MM.1S (cell line): ENCODE results near the gene TMEM169.

Experiments
- EZH2 ChIP-seq: fragments of 300-600 bp; sonication (generic); optimal IDR thresholded peaks from 2 replicates; pipeline ENCODE3; 2017; ENCODE audit warnings: low read depth, mild to moderate bottlenecking, antibody characterized with exemption, low read length, mixed read lengths
- EZH2phosphoT487 ChIP-seq: fragments of 300-600 bp; sonication (generic); IDR thresholded peaks from 2 replicates; pipeline ENCODE4 v1.6.1; 2018; ENCODE audit warnings: antibody characterized with exemption, low read length
- TF ChIP-seq, protein P1 (sequence below): fragments of 300-600 bp; sonication (generic); IDR thresholded peaks from 2 replicates; pipeline ENCODE4 v1.5.1; 2016; ENCODE audit warnings: antibody characterized with exemption, low read length, mixed read lengths

DNA sequence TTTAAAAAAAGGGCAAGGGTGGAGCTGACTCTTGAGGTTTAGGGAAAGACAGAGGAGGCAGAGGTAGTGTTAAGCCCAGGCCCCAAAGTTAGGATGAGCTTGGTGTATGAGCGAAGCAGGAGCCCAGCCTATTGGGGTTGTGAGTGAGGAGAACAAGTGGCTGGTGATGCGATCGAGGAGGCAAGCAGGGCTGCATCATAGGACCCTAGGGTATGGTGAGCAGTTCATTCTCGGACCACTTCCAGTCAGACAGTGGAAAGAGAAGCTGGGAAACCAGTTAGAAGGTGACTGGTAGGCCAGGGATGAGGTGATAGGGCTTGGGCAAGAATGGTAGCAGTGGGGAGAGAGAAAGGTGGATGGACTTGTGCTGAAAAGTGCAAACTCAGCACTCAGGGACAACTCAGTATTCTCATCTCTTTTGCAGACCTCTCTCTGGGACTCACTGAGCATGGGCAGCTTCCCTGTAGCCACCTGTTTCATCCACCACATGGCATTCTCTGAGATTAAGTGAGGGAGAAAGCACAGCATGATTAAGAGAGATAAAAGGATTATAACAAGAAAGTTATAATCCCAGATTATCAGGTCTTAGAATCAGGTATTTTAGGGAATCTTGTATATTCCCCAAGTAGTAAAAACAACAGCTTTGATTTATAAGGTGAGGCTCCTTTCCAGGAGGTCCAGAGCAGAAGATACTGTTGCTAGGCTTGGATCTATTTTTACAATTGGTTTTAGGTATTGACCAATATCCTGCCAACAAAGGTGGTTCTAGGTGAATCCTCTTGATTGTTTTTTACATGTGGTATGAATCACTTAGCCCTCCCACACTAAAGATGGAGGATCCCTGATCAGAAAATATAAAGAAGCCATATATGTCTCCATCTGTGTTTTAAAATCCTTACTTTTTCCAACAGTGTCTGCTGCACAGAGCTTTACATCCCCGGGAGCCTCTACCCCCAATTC lies 65.7 kb downstream of the TMEM169 start:
- no peak for TF ChIP-seq EZH2
- TF ChIP-seq, protein P1, sequence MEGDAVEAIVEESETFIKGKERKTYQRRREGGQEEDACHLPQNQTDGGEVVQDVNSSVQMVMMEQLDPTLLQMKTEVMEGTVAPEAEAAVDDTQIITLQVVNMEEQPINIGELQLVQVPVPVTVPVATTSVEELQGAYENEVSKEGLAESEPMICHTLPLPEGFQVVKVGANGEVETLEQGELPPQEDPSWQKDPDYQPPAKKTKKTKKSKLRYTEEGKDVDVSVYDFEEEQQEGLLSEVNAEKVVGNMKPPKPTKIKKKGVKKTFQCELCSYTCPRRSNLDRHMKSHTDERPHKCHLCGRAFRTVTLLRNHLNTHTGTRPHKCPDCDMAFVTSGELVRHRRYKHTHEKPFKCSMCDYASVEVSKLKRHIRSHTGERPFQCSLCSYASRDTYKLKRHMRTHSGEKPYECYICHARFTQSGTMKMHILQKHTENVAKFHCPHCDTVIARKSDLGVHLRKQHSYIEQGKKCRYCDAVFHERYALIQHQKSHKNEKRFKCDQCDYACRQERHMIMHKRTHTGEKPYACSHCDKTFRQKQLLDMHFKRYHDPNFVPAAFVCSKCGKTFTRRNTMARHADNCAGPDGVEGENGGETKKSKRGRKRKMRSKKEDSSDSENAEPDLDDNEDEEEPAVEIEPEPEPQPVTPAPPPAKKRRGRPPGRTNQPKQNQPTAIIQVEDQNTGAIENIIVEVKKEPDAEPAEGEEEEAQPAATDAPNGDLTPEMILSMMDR = no peak
- no peak for TF ChIP-seq EZH2phosphoT487
